Stimulated activated naive CD8-positive, alpha-beta T cell treated with anti-CD3 and anti-CD28 coated beads, Interleukin-15, Interleukin-2, amounts not matched to agents 100 ng/mL and 50 ng/mL, for 24 hours (primary cell): ENCODE data around the gene MAP3K21.

Experiments used
- H3K27ac Mint-ChIP-seq: one replicate; pipeline ENCODE4 v1.8.0; 2021; ENCODE audit warnings: mild to moderate bottlenecking, mixed read lengths
- H3K27me3 Mint-ChIP-seq: one replicate; pipeline ENCODE4 v1.8.0; 2021; ENCODE audit warnings: mixed read lengths
- H3K36me3 Mint-ChIP-seq: one replicate; pipeline ENCODE4 v1.8.0; 2021; ENCODE audit warnings: low read depth, mixed read lengths
- H3K4me1 Mint-ChIP-seq: one replicate; pipeline ENCODE4 v1.8.0; 2021; ENCODE audit warnings: low read depth, mixed read lengths
- H3K4me3 Mint-ChIP-seq: one replicate; pipeline ENCODE4 v1.8.0; 2021; ENCODE audit warnings: mild to moderate bottlenecking, mixed read lengths
- H3K9me3 Mint-ChIP-seq: one replicate; pipeline ENCODE4 v1.8.0; 2021; ENCODE audit warnings: mixed read lengths

Gene MAP3K21

GRCh38 chr1:233327651-233328141, at the start of gene MAP3K21:
TSS of gene MAP3K21 (plus strand) at chr1:233327724. CDS start at chr1:233328029, 305 bp downstream.
- no peaks in the 10 kb centered on the region for H3K9me3 Mint-ChIP-seq
- H3K27ac Mint-ChIP-seq = peak within 1 kb of the TSS; percentile 36
- peaks cover 7% of the 10 kb centered on the region for H3K4me1 Mint-ChIP-seq
- peak within 1 kb of the TSS; percentile 77 for H3K4me3 Mint-ChIP-seq
- no peaks in the 10 kb centered on the region for H3K36me3 Mint-ChIP-seq
- H3K27me3 Mint-ChIP-seq = peaks cover 30% of the 10 kb centered on the region

- H3K9me3 Mint-ChIP-seq = no peaks in the 10 kb centered on the region
- peaks cover 23% of the 10 kb centered on the region for H3K36me3 Mint-ChIP-seq
- no peak overlapping the region for H3K4me3 Mint-ChIP-seq
- H3K27ac Mint-ChIP-seq = no peak overlapping the region
- no peaks in the 10 kb centered on the region for H3K27me3 Mint-ChIP-seq
- peaks cover 34% of the 10 kb centered on the region for H3K4me1 Mint-ChIP-seq
Measured at GRCh38 chr1:233278631-233279030, 48.9 kb upstream of the MAP3K21 start.

GRCh38 chr1:233279971-233280370, 47.6 kb upstream of the MAP3K21 start:
- Mint-ChIP-seq H3K4me1 (peaks cover 44% of the 10 kb centered on the region), H3K27ac (no peak overlapping the region)

GRCh38 chr1:233281711-233282581, 45.6 kb upstream of the MAP3K21 start:
- Mint-ChIP-seq H3K27me3 (no peaks in the 10 kb centered on the region), H3K36me3 (peaks cover 8% of the 10 kb centered on the region), H3K9me3 (no peaks in the 10 kb centered on the region), H3K4me3 (peak overlapping the region; percentile 51), H3K4me1 (peaks cover 44% of the 10 kb centered on the region), H3K27ac (peak overlapping the region; percentile 16)

More at GRCh38 chr1:233279971-233280370, 47.6 kb upstream of the MAP3K21 start:
- H3K9me3 Mint-ChIP-seq = no peaks in the 10 kb centered on the region
- no peaks in the 10 kb centered on the region for H3K27me3 Mint-ChIP-seq
- no peak overlapping the region for H3K4me3 Mint-ChIP-seq
- H3K36me3 Mint-ChIP-seq = peaks cover 16% of the 10 kb centered on the region

- peak overlapping the region; percentile 51 for H3K4me3 Mint-ChIP-seq
Measured at GRCh38 chr1:233282582-233282886, 45.0 kb upstream of the MAP3K21 start.

GRCh38 chr1:233289676-233290075, 37.8 kb upstream of the MAP3K21 start:
- no peak overlapping the region for H3K4me3 Mint-ChIP-seq
- no peaks in the 10 kb centered on the region for H3K9me3 Mint-ChIP-seq
- peaks cover 25% of the 10 kb centered on the region for H3K4me1 Mint-ChIP-seq
- peaks cover 29% of the 10 kb centered on the region for H3K36me3 Mint-ChIP-seq
- no peak overlapping the region for H3K27ac Mint-ChIP-seq
- H3K27me3 Mint-ChIP-seq = no peaks in the 10 kb centered on the region

More at GRCh38 chr1:233282582-233282886, 45.0 kb upstream of the MAP3K21 start:
- Mint-ChIP-seq H3K36me3 (peaks cover 7% of the 10 kb centered on the region), H3K27me3 (no peaks in the 10 kb centered on the region), H3K9me3 (no peaks in the 10 kb centered on the region), H3K4me1 (peaks cover 44% of the 10 kb centered on the region), H3K27ac (peak overlapping the region; percentile 16)

- no peak overlapping the region for H3K27ac Mint-ChIP-seq
Measured at GRCh38 chr1:233290396-233291034, 37.0 kb upstream of the MAP3K21 start.

GRCh38 chr1:233293556-233294446, 33.7 kb upstream of the MAP3K21 start:
- peaks cover 14% of the 10 kb centered on the region for H3K36me3 Mint-ChIP-seq
- no peaks in the 10 kb centered on the region for H3K9me3 Mint-ChIP-seq
- H3K4me1 Mint-ChIP-seq = peaks cover 40% of the 10 kb centered on the region
- H3K4me3 Mint-ChIP-seq = peak overlapping the region; percentile 90
- no peaks in the 10 kb centered on the region for H3K27me3 Mint-ChIP-seq
- H3K27ac Mint-ChIP-seq = no peak overlapping the region

More at GRCh38 chr1:233290396-233291034, 37.0 kb upstream of the MAP3K21 start:
- no peaks in the 10 kb centered on the region for H3K9me3 Mint-ChIP-seq
- peaks cover 29% of the 10 kb centered on the region for H3K36me3 Mint-ChIP-seq
- no peaks in the 10 kb centered on the region for H3K27me3 Mint-ChIP-seq
- H3K4me1 Mint-ChIP-seq = peaks cover 30% of the 10 kb centered on the region
- no peak overlapping the region for H3K4me3 Mint-ChIP-seq

- Mint-ChIP-seq H3K4me1 (peaks cover 40% of the 10 kb centered on the region), H3K27me3 (no peaks in the 10 kb centered on the region), H3K27ac (peak overlapping the region; percentile 92), H3K4me3 (peak overlapping the region; percentile 90), H3K9me3 (no peaks in the 10 kb centered on the region), H3K36me3 (peaks cover 6% of the 10 kb centered on the region)
Measured at GRCh38 chr1:233294913-233295236, 32.6 kb upstream of the MAP3K21 start.

- Mint-ChIP-seq H3K27me3 (no peaks in the 10 kb centered on the region), H3K27ac (peak within 1 kb of the TSS; percentile 92), H3K36me3 (peaks cover 3% of the 10 kb centered on the region), H3K9me3 (no peaks in the 10 kb centered on the region), H3K4me1 (peaks cover 40% of the 10 kb centered on the region), H3K4me3 (peak within 1 kb of the TSS; percentile 90)
Measured at GRCh38 chr1:233295237-233295974, 32.1 kb upstream of the MAP3K21 start, which contains the start of gene PCNX2. TSS of gene PCNX2 (minus strand) at chr1:233295725. CDS start at chr1:233295478, 247 bp downstream.

GRCh38 chr1:233295975-233296322, 31.6 kb upstream of the MAP3K21 start:
- Mint-ChIP-seq H3K27me3 (no peaks in the 10 kb centered on the region), H3K36me3 (peaks cover 3% of the 10 kb centered on the region), H3K4me1 (peaks cover 39% of the 10 kb centered on the region), H3K27ac (peak overlapping the region; percentile 88), H3K9me3 (no peaks in the 10 kb centered on the region), H3K4me3 (peak overlapping the region; percentile 90)

GRCh38 chr1:233299450-233299849, 28.1 kb upstream of the MAP3K21 start:
- peaks cover 17% of the 10 kb centered on the region for H3K4me1 Mint-ChIP-seq
- H3K4me3 Mint-ChIP-seq = no peak overlapping the region
- H3K27ac Mint-ChIP-seq = no peak overlapping the region
- peaks cover 4% of the 10 kb centered on the region for H3K27me3 Mint-ChIP-seq
- H3K36me3 Mint-ChIP-seq = no peaks in the 10 kb centered on the region
- H3K9me3 Mint-ChIP-seq = no peaks in the 10 kb centered on the region

- Mint-ChIP-seq H3K9me3 (no peaks in the 10 kb centered on the region), H3K27me3 (peaks cover 6% of the 10 kb centered on the region), H3K27ac (no peak overlapping the region), H3K4me3 (no peak overlapping the region), H3K36me3 (no peaks in the 10 kb centered on the region), H3K4me1 (peaks cover 10% of the 10 kb centered on the region)
Measured at GRCh38 chr1:233300326-233300725, 27.2 kb upstream of the MAP3K21 start.

- Mint-ChIP-seq H3K4me3 (no peak overlapping the region), H3K36me3 (no peaks in the 10 kb centered on the region), H3K9me3 (no peaks in the 10 kb centered on the region), H3K4me1 (no peaks in the 10 kb centered on the region), H3K27me3 (peaks cover 14% of the 10 kb centered on the region), H3K27ac (no peak overlapping the region)
Measured at GRCh38 chr1:233304489-233305102, 22.9 kb upstream of the MAP3K21 start.
